ENCODE measurements around the gene CCDC107.

The CCDC107 gene

DNA sequence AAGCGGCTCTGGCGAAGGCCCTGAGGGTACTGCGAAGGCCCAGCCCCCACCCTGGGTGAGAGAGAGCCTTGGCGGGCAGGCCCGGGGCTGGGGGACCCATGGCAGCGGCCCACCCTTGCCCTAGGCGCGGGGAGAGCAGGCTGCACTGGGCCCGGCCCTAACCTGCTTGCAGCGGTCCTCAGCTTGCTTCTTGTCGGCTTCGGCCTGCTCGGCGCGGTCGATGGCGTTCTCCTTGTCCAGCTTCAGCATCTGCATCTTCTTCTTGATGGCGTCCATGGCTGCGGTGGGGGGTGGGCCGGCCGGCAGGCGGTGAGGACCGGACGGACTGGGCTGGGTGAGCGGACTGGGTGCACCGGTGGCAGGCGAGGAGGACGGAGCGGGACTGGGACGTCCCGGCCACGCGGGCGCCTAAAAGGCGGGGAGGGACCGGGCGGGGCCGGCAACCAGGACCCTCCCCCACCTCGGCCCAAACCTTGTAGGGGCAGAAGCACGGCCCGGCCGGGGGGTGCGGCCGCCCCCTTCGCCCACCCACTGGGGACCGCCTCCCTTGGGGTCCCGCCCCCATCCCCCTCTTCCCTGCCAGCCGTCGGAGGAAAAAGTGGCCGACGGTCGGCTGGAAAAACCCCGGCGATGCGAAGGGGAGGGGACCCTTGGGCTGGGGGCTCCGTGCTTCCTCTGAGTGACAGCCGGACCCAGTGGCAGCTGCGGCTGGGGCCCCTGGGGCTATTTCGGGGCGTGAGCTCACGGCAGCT is 31.6 kb downstream of the CCDC107 start, which contains the start of gene TPM2:
TSS of gene TPM2 (minus strand) at position 384 of the 752 bp plus-strand sequence. CDS start at position 276, 108 bp downstream.
- Histone ChIP-seq H3K27me3 (no peaks in the 10 kb centered on the region), H3K4me2 (peak within 1 kb of the TSS; percentile 93), H4K20me1 (no peaks in the 10 kb centered on the region), H3K9me3 (no peaks in the 10 kb centered on the region), H3K27ac (peak within 1 kb of the TSS; percentile 81), H3K36me3 (peaks cover 12% of the 10 kb centered on the region), H3K9ac (peak within 1 kb of the TSS; percentile 79), H3K4me3 (peak within 1 kb of the TSS; percentile 73), H3K4me1 (peaks cover 48% of the 10 kb centered on the region)
- no peak for TF ChIP-seq Cebpa-rat (IDR thresholded peaks at IDR 0.05)

DNA sequence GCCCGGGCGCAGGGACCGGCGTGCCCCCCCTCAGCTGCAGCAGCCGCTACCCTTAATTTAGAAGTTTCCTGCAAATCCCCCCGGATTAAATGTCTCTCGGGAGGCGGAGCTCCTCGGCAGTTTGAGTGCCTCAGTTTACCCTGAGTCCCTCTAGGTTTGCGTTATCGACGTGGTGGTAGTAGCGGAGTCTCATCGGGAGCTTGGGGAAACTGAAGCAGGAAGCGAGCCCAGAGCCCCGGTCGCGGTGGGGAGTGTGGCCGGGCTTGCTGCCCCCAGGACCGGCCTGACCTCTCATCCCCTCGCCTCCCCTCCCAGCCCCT is 32.2 kb downstream of the CCDC107 start:
- Histone ChIP-seq H3K4me1 (peaks cover 48% of the 10 kb centered on the region), H3K27me3 (no peaks in the 10 kb centered on the region), H3K36me3 (peaks cover 7% of the 10 kb centered on the region), H3K27ac (peak overlapping the region; percentile 81), H3K4me3 (peak overlapping the region; percentile 73), H3K4me2 (peak overlapping the region; percentile 93), H3K9ac (peak overlapping the region; percentile 79), H3K9me3 (no peaks in the 10 kb centered on the region), H4K20me1 (no peaks in the 10 kb centered on the region)
- no peak for TF ChIP-seq Cebpa-rat (IDR thresholded peaks at IDR 0.05)

DNA sequence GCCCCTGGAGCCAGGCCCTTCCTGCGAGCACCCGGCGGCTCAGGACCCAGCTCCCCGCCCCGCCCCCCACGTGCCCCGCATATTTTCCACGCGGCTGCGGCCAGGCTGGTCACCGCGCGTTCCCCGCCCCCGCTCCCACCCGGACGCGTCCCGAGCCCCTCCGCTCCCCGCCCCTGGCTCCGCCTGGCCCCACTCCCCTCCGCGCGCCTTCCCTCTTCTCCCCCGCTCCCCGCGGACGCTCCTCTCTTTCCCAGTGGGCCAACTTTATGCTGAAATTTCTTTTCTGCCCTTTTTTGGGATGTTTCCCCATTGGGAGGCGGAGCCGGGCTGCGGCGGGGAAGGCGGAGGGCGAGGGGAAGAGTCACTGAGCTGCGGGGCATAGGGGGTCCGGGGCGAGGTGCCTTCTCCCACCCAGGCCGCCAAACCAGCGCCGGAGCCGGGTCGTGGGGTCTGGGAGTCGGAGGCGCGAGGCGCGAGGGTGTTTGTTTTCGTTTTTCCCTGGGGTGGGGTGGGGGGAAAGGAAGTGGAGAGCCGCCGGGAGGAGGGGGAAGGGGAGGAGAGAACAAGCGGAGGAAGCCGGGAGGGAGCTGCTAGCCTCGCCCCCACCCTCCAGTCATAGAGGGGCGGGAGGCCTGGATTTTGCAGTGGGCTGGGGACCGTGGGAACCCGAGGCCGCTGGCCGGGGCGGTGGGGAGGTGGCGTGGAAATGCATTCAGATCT is 32.7 kb downstream of the CCDC107 start:
- peak overlapping the region; percentile 81 for H3K27ac ChIP-seq
- peaks cover 48% of the 10 kb centered on the region for H3K4me1 ChIP-seq
- H3K9ac ChIP-seq = peak overlapping the region; percentile 79
- H4K20me1 ChIP-seq = no peaks in the 10 kb centered on the region
- H3K9me3 ChIP-seq = no peaks in the 10 kb centered on the region
- peak overlapping the region; percentile 73 for H3K4me3 ChIP-seq
- H3K36me3 ChIP-seq = peaks cover 5% of the 10 kb centered on the region
- peak overlapping the region; percentile 93 for H3K4me2 ChIP-seq
- no peaks in the 10 kb centered on the region for H3K27me3 ChIP-seq
- no peak for TF ChIP-seq Cebpa-rat (IDR thresholded peaks at IDR 0.05)

DNA sequence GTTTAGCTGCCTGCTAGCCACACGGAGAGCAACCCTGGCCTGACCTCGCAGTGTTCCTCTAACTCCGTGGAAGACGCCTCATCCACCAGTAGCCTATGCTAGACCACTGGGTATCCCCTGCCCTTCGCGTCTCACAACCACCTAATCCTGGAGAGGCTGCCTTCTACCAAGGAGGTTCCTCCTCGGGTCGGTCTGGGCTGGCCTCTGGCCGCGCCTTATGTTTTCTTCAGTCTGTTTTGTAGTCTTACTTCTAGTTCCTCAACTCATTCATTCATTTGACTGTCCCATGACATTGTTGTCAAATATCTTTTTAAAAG is 33.2 kb downstream of the CCDC107 start:
- Histone ChIP-seq H3K27me3 (no peaks in the 10 kb centered on the region), H3K9me3 (no peaks in the 10 kb centered on the region), H3K36me3 (peaks cover 9% of the 10 kb centered on the region), H3K27ac (peak overlapping the region; percentile 81), H3K4me1 (peaks cover 47% of the 10 kb centered on the region), H3K4me2 (peak overlapping the region; percentile 93), H3K9ac (peak overlapping the region; percentile 79), H3K4me3 (peak overlapping the region; percentile 73), H4K20me1 (no peaks in the 10 kb centered on the region)
- no peak for TF ChIP-seq Cebpa-rat (IDR thresholded peaks at IDR 0.05)

GRCh38 chr9:35691757-35692301 is 33.7 kb downstream of the CCDC107 start:
- no peak overlapping the region; the same call in 1 of the 2 replicates for H3K9ac ChIP-seq
- TF ChIP-seq Cebpa-rat (IDR thresholded peaks at IDR 0.05) = no peak
- no peaks in the 10 kb centered on the region for H3K27me3 ChIP-seq
- H3K27ac ChIP-seq = peak overlapping the region; percentile 81
- H3K9me3 ChIP-seq = no peaks in the 10 kb centered on the region
- H4K20me1 ChIP-seq = no peaks in the 10 kb centered on the region
- peaks cover 42% of the 10 kb centered on the region for H3K4me1 ChIP-seq
- no peak overlapping the region for H3K4me3 ChIP-seq
- peaks cover 14% of the 10 kb centered on the region for H3K36me3 ChIP-seq
- H3K4me2 ChIP-seq = peak overlapping the region; percentile 93

- no peaks in the 10 kb centered on the region for H4K20me1 ChIP-seq
- H3K27ac ChIP-seq = no peak overlapping the region
- no peaks in the 10 kb centered on the region for H3K9me3 ChIP-seq
- H3K27me3 ChIP-seq = no peaks in the 10 kb centered on the region
- no peak overlapping the region for H3K4me3 ChIP-seq
- H3K4me2 ChIP-seq = no peak overlapping the region
- peaks cover 7% of the 10 kb centered on the region for H3K4me1 ChIP-seq
- no peak for TF ChIP-seq Cebpa-rat (IDR thresholded peaks at IDR 0.05)
- peaks cover 56% of the 10 kb centered on the region for H3K36me3 ChIP-seq
- no peak overlapping the region for H3K9ac ChIP-seq
These were observed 37.9 kb downstream of the CCDC107 start for GRCh38 chr9:35695943-35696401.

DNA sequence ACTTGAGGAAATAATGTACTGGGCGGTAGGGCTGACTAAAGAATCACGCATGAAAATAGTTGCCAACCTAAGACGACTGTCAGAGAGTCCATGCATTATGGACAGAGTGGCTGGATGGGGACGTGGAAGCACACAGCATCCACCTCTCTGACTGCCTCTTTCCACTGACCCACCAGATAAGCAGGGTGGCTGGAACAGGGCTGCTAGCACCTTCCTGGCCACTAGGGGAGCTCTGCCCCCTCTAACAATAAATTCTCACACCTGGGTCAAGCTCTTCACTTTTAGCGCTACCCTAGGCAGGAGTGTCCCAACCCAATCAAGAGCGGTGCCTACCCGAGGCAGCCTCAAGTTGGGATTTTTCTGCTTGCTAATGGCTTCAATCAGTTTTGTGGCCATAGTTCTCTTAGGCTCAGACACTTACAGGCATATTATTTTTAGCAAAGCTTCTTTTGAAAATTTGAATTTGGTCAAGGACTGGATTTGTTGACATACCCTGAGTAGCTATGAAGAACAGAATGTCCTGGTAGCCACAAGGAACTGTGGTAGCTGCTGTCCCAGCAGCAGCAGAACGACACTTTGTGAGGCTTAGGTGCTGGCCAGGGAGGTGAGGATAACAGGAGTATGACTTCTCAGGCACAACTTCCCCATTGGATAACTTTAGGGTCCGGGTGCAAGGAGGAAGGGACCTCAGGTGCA is 38.6 kb downstream of the CCDC107 start:
- H4K20me1 ChIP-seq = no peaks in the 10 kb centered on the region
- no peaks in the 10 kb centered on the region for H3K27me3 ChIP-seq
- H3K36me3 ChIP-seq = peaks cover 63% of the 10 kb centered on the region
- H3K27ac ChIP-seq = no peak overlapping the region
- no peaks in the 10 kb centered on the region for H3K9me3 ChIP-seq
- TF ChIP-seq Cebpa-rat (IDR thresholded peaks at IDR 0.05) = no peak
- H3K4me3 ChIP-seq = no peak overlapping the region
- no peak overlapping the region for H3K9ac ChIP-seq
- H3K4me2 ChIP-seq = no peak overlapping the region
- H3K4me1 ChIP-seq = no peaks in the 10 kb centered on the region; the same call in 1 of the 2 replicates

DNA sequence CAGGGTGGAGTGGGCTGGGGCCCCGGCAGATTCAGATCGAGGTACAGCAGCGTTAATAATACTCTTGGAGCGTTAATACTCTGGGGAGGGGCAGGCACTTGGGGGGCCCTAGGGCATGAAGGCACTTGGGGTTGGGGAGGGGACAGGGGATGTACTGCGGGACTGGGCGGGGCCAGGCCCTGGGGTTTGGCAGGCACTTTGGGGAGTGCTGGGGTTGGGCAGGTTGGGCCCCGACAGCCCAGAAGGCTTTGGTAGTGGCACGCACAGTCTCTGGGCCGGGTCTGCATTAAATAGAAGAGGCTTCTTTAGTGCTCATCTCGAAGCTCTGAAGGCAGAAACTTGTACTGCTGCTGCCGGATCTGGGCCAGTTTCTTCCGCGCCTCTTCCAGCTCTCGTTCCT is 39.4 kb downstream of the CCDC107 start:
- no peak for TF ChIP-seq Cebpa-rat (IDR thresholded peaks at IDR 0.05)
- Histone ChIP-seq H3K27me3 (no peaks in the 10 kb centered on the region), H3K9ac (no peak overlapping the region), H3K4me1 (no peaks in the 10 kb centered on the region), H4K20me1 (no peaks in the 10 kb centered on the region), H3K36me3 (peaks cover 71% of the 10 kb centered on the region), H3K4me3 (no peak overlapping the region), H3K4me2 (no peak overlapping the region), H3K27ac (no peak overlapping the region), H3K9me3 (no peaks in the 10 kb centered on the region)

- Histone ChIP-seq H3K27me3 (no peaks in the 10 kb centered on the region), H3K9ac (no peak overlapping the region), H3K4me3 (no peak overlapping the region), H3K4me1 (no peaks in the 10 kb centered on the region), H3K36me3 (peaks cover 78% of the 10 kb centered on the region), H3K9me3 (no peaks in the 10 kb centered on the region), H3K27ac (no peak overlapping the region), H4K20me1 (no peaks in the 10 kb centered on the region), H3K4me2 (no peak overlapping the region)
- no peak for TF ChIP-seq Cebpa-rat (IDR thresholded peaks at IDR 0.05)
These were observed 40.1 kb downstream of the CCDC107 start for GRCh38 chr9:35698231-35698630.

All from BLaER1 (cell line).